Measurements from ENCODE around the gene CCDC85C. TPM values are rescaled to one million over a fixed set of nuclear protein-coding genes. Genes with fewer than 3 reads are reported as not detected.

Gene CCDC85C
- total RNA-seq = 7.1 and 7.3 TPM in 2 replicates

DNA sequence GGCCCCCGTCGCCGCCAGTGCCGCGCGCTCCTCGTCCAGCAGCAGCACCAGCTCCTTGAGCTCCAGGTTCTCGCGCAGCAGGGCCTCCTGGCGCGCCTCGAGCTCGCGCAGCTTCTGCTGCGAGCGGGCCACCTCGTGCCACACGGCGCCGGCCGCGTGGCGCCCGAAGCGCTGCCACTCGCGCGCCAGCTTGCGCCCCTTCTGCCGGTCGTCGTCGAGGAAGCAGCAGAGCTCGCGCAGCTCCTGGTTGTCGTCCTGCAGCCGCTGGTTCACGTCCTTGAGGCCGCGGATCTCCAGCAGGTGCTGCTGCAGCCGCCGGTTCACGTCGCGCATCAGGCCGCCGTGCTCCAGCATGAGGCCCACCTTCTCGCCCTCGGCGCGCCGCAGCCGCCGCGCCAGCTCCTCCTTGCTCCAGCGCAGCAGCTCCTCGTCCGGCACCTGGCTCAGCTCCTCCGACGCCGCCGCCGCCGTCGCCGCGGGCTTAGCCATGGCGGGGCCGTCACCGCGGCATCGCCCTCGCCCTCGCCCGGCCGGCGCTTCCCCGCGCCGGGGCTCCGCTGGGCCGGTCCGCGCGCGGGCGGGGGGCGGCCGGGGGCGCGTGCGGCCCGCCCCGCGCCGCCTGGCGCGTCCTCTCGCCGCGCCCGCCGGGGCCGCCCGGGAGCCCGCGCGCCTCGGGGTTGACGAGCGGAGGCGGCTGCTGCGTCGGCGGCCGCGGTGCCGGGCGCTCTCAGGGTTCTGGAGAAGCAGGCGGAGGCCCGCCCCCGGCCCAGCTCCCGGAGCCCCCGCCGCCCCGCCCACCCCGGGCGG is at the start of gene CCDC85C:
TSS of gene CCDC85C (minus strand) at position 737 of the 807 bp plus-strand sequence. CDS start at position 489, 248 bp downstream.
- no peaks in the 10 kb centered on the region for H3K9me3 Mint-ChIP-seq
- H3K27ac Mint-ChIP-seq = peak within 1 kb of the TSS; percentile 87
- peak within 1 kb of the TSS; percentile 86 for H3K4me3 Mint-ChIP-seq (ENCODE audit: low read depth)
- H3K4me1 Mint-ChIP-seq (ENCODE audit: low read depth) = peaks cover 18% of the 10 kb centered on the region
- H3K36me3 Mint-ChIP-seq (ENCODE audit: low read depth) = no peaks in the 10 kb centered on the region
- intact Hi-C loops (cut with micrococcal nuclease) = loop anchor here (1.0 kb wide), 1 partner anchor 122 kb away; the partner anchor contains the start of gene CCNK
- DNase-seq (ENCODE audit: low spot score) = peak; percentile 33
- H3K27me3 Mint-ChIP-seq (ENCODE audit: low read depth) = peaks cover 6% of the 10 kb centered on the region

DNA sequence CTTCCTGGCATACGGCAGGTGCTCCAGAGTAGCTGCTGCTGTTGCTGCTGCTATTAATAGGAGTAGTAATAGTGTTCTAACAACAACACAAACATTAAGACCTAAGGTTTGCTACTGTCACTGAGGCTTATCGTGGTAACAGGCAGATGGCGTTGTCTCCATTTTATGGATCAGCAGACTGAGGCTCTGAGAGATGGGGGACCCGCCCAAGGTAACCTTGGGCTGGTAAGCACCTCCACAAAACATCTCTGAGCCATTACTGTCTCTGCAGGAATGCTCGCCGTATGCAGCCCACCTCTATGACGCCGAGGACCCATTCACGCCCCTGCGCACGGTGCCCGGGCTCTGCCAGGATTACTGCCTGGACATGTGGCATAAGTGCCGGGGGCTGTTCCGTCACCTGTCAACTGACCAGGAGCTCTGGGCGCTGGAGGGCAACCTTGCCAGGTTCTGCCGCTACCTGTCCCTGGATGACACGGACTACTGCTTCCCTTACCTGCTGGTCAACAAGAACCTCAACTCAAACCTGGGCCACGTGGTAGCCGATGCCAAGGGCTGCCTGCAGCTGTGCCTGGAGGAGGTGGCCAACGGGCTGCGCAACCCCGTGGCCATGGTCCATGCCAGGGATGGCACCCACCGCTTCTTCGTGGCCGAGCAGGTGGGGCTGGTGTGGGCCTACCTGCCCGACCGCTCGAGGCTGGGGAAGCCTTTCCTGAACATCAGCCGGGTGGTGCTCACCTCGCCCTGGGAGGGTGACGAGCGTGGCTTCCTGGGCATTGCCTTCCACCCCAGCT is 48.1 kb upstream of the CCDC85C start:
- H3K4me1 Mint-ChIP-seq (ENCODE audit: low read depth) = no peaks in the 10 kb centered on the region
- DNase-seq (ENCODE audit: low spot score) = no peak
- H3K9me3 Mint-ChIP-seq = no peaks in the 10 kb centered on the region
- intact Hi-C loops (cut with micrococcal nuclease) = no loop called here
- no peaks in the 10 kb centered on the region for H3K36me3 Mint-ChIP-seq (ENCODE audit: low read depth)
- H3K27ac Mint-ChIP-seq = no peak overlapping the region
- peaks cover 10% of the 10 kb centered on the region for H3K27me3 Mint-ChIP-seq (ENCODE audit: low read depth)
- no peak overlapping the region for H3K4me3 Mint-ChIP-seq (ENCODE audit: low read depth)

DNA sequence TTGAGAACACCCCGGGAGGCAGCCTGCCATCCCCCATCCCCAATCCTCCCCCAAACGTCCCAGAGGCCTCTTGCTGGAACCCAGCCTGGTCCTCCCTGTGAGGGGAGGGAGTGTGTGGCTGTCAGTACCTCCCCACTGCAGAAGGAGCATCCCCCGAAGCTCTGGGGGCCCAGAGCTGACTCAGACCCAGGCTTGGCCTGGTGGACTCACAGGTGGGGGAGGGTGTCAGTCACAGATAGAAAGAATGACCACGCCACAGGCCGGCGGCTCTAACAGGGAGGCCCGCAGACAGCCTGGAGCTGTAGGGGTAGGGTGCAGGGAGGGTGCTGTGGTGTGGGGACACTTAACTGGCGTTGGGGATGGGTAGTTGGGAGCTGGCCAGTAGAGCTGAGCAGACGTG is 46.2 kb upstream of the CCDC85C start:
- no peak overlapping the region for H3K27ac Mint-ChIP-seq
- H3K4me1 Mint-ChIP-seq (ENCODE audit: low read depth) = no peaks in the 10 kb centered on the region
- H3K9me3 Mint-ChIP-seq = no peaks in the 10 kb centered on the region
- intact Hi-C loops (cut with micrococcal nuclease) = no loop called here
- DNase-seq (ENCODE audit: low spot score) = no peak
- no peak overlapping the region for H3K4me3 Mint-ChIP-seq (ENCODE audit: low read depth)
- H3K27me3 Mint-ChIP-seq (ENCODE audit: low read depth) = peaks cover 12% of the 10 kb centered on the region
- H3K36me3 Mint-ChIP-seq (ENCODE audit: low read depth) = no peaks in the 10 kb centered on the region

DNA sequence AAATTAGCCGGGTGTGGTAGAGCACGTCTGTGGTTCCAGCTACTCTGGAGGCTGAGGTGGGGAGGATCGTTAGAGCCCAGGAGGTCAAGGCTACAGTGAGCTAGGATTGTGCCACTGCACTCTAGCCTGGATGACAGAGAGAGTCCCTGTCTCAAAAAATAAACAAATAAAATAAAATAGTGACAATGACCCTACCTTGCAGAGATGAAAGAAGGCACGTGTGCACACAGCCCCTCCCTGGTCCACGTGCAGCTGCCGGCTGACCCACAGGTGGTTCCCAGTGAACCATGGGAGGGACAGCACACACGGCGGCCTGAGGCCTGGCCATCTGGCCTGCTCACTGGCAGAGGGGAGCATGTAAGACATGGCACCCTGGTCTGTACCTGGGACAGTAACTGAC is 45.6 kb upstream of the CCDC85C start:
- H3K36me3 Mint-ChIP-seq (ENCODE audit: low read depth) = no peaks in the 10 kb centered on the region
- H3K9me3 Mint-ChIP-seq = no peaks in the 10 kb centered on the region
- H3K27me3 Mint-ChIP-seq (ENCODE audit: low read depth) = peaks cover 11% of the 10 kb centered on the region
- no peak for DNase-seq (ENCODE audit: low spot score)
- no peaks in the 10 kb centered on the region for H3K4me1 Mint-ChIP-seq (ENCODE audit: low read depth)
- H3K27ac Mint-ChIP-seq = no peak overlapping the region
- no peak overlapping the region for H3K4me3 Mint-ChIP-seq (ENCODE audit: low read depth)
- intact Hi-C loops (cut with micrococcal nuclease) = no loop called here

DNA sequence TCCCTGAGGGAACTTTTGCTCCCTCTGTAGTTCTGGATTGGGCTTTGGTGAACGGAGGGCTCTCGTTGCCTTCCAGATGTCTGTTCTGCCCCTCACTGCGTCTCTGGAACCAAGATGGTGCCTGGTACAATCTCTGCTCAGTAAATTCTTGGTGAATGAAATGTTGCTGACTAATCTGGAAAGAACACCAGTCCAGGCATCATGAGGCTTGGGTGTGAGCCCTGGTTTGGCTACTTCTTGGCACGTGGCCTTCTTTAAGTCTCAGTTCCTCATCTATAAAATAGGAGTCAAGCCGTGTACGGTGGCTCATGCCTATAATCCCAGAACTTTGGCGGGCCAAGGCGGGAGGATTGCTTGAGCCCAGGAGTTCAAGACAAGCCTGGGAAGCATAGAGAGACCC is 45.2 kb upstream of the CCDC85C start:
- Mint-ChIP-seq H3K27me3 (ENCODE audit: low read depth) (peaks cover 9% of the 10 kb centered on the region), H3K9me3 (no peaks in the 10 kb centered on the region), H3K4me3 (ENCODE audit: low read depth) (no peak overlapping the region), H3K27ac (no peak overlapping the region), H3K36me3 (ENCODE audit: low read depth) (no peaks in the 10 kb centered on the region), H3K4me1 (ENCODE audit: low read depth) (no peaks in the 10 kb centered on the region)
- intact Hi-C loops (cut with micrococcal nuclease) = no loop called here
- no peak for DNase-seq (ENCODE audit: low spot score)

DNA sequence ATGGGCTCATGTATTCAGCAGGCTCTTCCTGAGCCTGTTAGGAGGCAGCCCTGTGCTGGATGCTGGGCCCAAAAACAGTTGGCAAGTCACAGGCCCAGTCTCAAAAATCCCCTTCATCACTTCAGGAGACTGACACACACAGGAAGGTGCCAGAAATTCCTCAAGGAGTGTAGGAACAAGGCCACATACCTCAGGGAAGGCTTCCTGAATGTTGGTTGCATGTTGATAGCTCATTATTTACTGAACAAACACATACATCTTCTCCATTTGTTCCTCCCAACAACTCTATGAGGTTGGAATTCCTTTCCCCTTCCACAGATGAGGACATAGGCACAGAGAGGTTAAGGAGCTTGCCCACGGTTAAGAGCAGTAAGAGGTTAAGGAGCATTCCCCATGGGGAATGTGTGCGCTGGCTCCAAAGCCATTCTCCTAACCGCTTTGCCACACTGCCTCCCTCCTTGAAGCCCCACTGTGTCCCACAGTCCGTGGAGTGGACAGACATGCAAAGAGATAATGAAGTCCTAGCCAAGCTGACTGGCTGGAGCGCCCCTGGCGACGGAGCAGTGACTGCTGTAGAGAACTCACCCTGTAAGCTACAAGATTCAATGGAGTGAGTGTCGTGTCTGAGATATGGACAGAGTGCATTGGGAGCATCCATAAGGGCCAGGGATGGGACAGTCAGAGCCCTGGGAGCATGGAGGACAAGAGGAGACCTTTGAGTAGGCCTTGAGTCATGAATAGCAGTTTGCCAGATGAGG is 44.2 kb upstream of the CCDC85C start:
- Mint-ChIP-seq H3K36me3 (ENCODE audit: low read depth) (no peaks in the 10 kb centered on the region), H3K27me3 (ENCODE audit: low read depth) (peaks cover 17% of the 10 kb centered on the region)

DNA sequence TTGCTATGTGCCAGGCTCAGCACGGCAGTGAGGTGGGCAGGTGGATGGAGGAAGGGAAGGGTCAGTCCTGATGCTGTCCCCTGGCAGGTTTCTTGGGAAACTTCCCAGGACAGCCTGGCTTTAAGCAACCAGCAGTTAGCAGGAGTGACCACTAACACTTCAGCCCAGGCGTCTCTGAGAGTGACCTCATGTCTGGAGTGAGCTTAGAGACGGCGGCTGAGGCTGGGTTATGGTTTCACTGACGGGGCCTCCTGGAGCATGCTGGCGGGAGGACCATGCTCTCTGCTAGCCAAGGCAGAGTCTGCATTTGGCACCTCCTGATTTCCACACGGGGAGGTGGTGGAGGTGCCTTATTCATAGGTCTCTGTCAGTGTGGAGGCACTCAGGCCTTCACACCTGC is 43.4 kb upstream of the CCDC85C start:
- no peak for DNase-seq (ENCODE audit: low spot score)
- Mint-ChIP-seq H3K4me1 (ENCODE audit: low read depth) (no peaks in the 10 kb centered on the region), H3K27ac (no peak overlapping the region), H3K27me3 (ENCODE audit: low read depth) (peaks cover 18% of the 10 kb centered on the region), H3K4me3 (ENCODE audit: low read depth) (no peak overlapping the region), H3K36me3 (ENCODE audit: low read depth) (no peaks in the 10 kb centered on the region), H3K9me3 (no peaks in the 10 kb centered on the region)
- intact Hi-C loops (cut with micrococcal nuclease) = no loop called here

More for the DNA sequence above, 44.2 kb upstream of the CCDC85C start:
- Mint-ChIP-seq H3K9me3 (no peaks in the 10 kb centered on the region), H3K4me3 (ENCODE audit: low read depth) (no peak overlapping the region), H3K27ac (no peak overlapping the region), H3K4me1 (ENCODE audit: low read depth) (no peaks in the 10 kb centered on the region)
- DNase-seq (ENCODE audit: low spot score) = no peak
- intact Hi-C loops (cut with micrococcal nuclease) = no loop called here

DNA sequence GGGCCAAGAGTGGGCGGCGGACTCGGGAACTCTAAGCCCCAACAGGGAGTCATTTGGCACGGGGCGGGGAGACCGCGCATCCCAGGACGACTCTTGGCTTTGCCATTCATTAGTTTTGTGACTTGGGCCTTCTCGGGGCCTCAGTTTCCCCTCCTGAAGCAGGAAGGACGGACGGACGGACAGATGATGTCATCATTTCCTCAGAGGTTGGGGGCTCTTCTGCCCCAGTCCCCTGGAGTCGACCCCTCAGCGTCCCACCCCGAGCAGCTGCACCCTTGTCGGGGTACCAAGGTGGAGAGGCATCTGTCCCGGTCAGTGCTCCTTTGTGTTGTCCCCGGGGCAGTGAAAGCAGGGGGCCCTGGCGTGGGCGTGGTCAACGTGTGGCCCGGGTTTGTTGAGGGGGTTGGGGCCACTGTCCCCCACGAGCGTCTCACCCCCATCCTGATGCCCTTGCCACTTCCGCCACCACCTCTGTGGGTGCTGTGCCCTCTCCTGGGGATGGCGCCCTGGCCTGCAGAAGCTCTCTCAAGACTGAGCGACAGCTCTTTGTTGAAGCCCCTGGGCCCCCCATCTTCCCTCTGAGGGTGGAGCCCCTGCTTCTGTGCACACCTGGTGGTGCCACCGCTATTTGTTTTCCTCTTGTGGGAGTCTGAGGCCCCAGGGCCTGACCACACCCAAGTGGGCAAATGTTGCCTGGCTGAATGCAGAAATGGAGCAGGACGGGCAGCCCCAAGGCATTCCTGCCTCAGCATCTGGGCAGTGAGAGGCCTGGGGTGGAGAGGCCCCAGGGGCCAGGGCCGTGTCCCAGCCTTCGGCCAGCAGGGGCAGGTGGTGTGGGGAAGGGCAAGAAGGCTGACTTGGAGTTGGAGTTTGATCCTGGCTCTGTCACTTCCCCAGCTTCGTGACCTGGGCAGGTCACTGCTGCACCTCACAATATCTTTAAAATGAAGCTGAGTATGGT is 41.8 kb upstream of the CCDC85C start:
- peaks cover 18% of the 10 kb centered on the region for H3K27me3 Mint-ChIP-seq (ENCODE audit: low read depth)
- no peaks in the 10 kb centered on the region for H3K9me3 Mint-ChIP-seq
- H3K27ac Mint-ChIP-seq = no peak overlapping the region
- no peak overlapping the region for H3K4me3 Mint-ChIP-seq (ENCODE audit: low read depth)
- no peaks in the 10 kb centered on the region for H3K36me3 Mint-ChIP-seq (ENCODE audit: low read depth)
- H3K4me1 Mint-ChIP-seq (ENCODE audit: low read depth) = no peaks in the 10 kb centered on the region
- DNase-seq (ENCODE audit: low spot score) = no peak
- intact Hi-C loops (cut with micrococcal nuclease) = no loop called here

DNA sequence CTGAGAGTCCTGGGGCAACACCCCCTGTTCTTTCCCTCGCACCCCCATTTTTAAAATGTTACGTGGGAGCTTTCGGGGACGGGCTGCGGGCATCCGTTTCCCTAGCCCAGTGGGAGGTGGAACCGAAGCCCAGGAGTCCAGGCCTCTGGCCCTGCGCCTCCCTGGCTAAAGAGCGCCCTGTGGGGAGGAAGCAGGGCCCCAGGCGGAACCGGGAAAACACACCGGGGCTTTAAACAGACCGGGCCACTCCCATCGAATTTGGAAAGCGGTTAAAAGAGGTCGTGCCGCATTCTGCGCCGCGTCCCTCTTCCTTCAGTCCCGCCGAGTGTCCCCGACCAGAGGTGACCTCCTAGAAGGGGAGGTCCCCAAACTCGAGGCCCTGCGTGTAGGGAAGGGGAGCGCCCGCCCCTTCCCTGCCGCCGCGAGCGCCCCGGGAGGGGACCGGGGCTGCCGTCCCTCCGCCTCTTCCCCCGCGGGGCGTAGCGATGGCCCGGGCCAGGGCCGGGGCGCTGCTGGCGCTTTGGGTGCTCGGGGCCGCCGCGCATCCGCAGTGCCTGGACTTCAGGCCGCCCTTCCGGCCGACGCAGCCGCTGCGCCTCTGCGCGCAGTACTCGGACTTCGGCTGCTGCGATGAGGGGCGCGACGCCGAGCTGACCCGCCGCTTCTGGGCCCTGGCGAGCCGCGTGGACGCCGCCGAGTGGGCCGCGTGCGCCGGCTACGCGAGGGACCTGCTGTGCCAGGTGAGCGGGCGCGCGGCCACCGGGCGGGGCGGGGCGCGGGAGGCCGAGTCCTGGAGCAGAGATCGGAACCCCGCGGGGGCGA is 40.9 kb upstream of the CCDC85C start, which contains the start of gene HHIPL1:
TSS of gene HHIPL1 (plus strand) at position 407 of the 822 bp plus-strand sequence. CDS start at position 486, 79 bp downstream.
- Mint-ChIP-seq H3K4me3 (ENCODE audit: low read depth) (no peak within 1 kb of the TSS), H3K27ac (no peak within 1 kb of the TSS), H3K9me3 (no peaks in the 10 kb centered on the region), H3K27me3 (ENCODE audit: low read depth) (peaks cover 18% of the 10 kb centered on the region), H3K36me3 (ENCODE audit: low read depth) (no peaks in the 10 kb centered on the region), H3K4me1 (ENCODE audit: low read depth) (no peaks in the 10 kb centered on the region)
- no peak for DNase-seq (ENCODE audit: low spot score)
- intact Hi-C loops (cut with micrococcal nuclease) = no loop called here

DNA sequence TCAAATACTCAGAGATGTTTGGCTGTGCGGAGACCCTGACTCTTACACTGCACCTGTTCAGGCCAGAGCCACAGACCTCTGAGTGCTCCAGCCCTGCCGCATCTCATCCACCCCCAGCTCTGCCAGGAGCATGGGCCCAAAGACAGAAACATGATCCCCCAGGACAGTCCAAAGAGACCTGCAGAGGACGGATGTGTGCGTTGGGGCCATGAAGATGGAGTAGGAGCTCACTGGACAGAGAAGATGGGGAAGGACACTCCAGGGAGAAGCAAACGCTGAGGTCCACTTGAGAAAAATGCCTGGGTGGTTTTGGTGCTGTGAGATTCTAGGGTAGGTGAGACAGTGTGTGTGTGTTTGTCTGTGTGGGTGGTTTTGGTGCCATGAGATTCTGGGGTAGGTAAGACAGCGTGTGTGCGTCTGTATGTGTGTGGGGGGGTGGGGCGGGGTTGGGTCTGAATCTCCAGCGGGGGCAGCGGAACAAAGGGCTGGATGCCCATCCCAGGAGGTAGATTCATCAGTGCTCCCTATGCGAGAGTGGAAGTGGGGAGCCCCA is 40.1 kb upstream of the CCDC85C start:
- intact Hi-C loops (cut with micrococcal nuclease) = no loop called here
- Mint-ChIP-seq H3K27ac (no peak overlapping the region), H3K27me3 (ENCODE audit: low read depth) (peaks cover 18% of the 10 kb centered on the region), H3K4me3 (ENCODE audit: low read depth) (no peak overlapping the region), H3K4me1 (ENCODE audit: low read depth) (no peaks in the 10 kb centered on the region), H3K9me3 (no peaks in the 10 kb centered on the region), H3K36me3 (ENCODE audit: low read depth) (no peaks in the 10 kb centered on the region)
- no peak for DNase-seq (ENCODE audit: low spot score)

DNA sequence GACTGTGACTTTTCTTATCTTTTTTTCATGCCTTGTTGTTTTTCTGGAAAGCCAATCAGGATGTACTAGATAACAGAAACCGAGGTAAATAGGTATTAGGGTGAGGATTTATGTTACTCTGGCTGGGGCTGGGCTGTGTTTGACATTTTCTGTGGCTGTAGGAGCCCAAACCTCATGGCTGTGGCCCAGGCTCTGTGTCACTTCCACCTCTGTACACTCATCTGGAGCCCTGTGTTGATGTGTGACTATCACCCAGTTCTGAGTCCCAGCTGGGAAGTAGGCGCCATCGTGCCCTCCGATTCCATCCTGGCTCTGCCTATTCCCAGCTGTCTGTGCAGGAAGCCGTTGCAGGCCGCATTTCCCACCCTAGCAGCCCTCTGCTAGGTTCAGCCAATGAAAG is 39.3 kb upstream of the CCDC85C start:
- Mint-ChIP-seq H3K27ac (no peak overlapping the region), H3K4me1 (ENCODE audit: low read depth) (no peaks in the 10 kb centered on the region), H3K9me3 (no peaks in the 10 kb centered on the region), H3K36me3 (ENCODE audit: low read depth) (no peaks in the 10 kb centered on the region), H3K4me3 (ENCODE audit: low read depth) (no peak overlapping the region), H3K27me3 (ENCODE audit: low read depth) (peaks cover 18% of the 10 kb centered on the region)
- intact Hi-C loops (cut with micrococcal nuclease) = no loop called here
- DNase-seq (ENCODE audit: low spot score) = no peak

Measured in activated T-helper 2 cell treated with anti-CD3 and anti-CD28 coated beads, Interferon-gamma antibody, Interleukin-2, Interleukin-4, amounts not matched to agents 10 μg/mL and 5 μg/mL and 100 μg/mL, durations not matched to agents 14 hours and 24 hours and 36 hours (primary cell).